HG02885 (cell line): ENCODE data around the gene COTL1.
"Not testable (repeated sequence)": the region's sequence is repeated elsewhere in the genome, so short reads cannot be mapped to it uniquely, and the experiment has no call there.

Experiments
- ATAC-seq: cut with Tn5 transposase; IDR thresholded peaks from one replicate; pipeline ENCODE4 v1.9.1; 2021; ENCODE audit warnings: mild to moderate bottlenecking; ENCODE audit not compliant: unreplicated experiment, poor library complexity

COTL1 gene

DNA sequence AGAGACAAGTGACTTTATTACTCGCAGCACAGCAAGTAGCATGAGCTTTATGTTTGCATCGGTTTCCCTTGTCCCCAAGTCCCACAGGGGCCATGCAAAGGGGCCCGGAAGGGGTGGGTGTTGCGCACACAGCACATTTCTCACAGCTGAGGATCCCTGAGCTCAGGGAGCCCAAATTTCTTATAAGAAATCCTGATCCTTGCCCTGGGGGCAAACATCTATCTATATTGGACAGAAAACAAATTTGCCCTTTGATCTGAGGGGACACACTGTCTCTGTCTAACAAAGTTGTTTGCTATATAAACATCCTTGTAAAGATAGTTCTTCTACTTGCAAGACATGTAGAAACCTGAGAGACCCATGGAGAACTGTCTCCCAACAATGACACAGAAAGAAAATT is 77.7 kb downstream of the COTL1 start:
- no peak for ATAC-seq

DNA sequence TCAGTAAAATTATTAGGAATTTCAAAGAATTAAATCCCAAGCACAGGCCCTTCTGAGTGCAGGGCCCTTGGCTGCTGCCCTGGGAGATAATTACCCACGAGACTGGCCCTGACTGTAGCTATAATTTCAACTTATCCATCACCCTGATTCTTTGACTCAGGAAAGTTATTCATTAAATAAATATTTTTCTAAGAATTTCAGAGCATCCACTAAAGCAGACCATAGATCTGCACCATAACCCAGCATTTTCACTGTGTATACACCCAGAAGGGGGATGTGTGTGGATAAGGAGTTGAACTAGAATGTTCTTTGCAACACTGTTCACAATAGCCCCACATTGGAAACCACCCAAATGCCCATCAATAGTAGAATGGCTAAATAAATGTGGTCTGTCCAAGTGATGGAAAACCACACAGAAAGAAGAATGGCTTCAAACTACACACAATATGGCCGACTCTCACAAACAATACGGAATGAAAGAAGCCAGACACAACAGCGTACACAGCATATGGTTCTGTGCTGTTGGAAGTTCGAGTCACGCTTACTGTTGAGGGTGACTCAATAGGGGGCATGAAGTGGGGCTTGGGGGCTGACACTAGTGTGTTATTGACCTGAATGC is 79.5 kb downstream of the COTL1 start:
- no peak for ATAC-seq

DNA sequence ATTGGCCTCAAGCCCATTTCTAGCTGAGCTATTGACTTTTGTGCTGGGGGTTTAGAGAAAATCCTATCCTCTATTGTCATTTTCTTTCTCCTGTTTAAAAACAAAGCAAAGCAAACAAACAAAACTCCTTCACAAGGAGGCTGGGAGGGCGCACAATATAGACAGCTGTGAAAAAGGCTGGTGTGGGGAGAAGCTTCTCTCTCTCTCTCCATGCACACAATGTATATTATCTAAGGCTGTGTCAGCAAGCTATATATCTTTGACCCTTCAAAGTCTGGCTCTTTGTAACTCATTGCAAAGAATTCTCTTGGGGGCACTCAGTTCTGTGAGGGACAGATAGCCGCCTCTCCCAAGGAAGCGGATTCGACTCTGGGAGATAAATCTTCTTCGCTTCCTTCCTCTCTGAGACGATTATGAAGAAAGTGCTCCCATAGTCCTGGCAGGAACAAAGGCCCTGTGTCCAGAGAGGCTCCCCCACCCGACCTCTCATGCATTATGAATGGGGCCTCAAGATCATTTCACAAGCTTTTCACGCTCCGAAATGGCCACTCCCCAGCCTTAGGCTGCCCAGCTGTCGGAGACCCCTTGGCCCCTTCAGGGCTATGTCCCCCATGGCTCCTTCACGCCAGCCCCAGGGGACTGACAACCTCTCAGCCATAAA is 80.3 kb downstream of the COTL1 start:
- ATAC-seq, result no peak

- no peak for ATAC-seq
Measured at GRCh38 chr16:84535851-84536250, 82.0 kb downstream of the COTL1 start.

- no peak for ATAC-seq
Measured at GRCh38 chr16:84535408-84535807, 82.5 kb downstream of the COTL1 start.

- no peak for ATAC-seq
Measured at GRCh38 chr16:84534815-84535214, 83.1 kb downstream of the COTL1 start.

DNA sequence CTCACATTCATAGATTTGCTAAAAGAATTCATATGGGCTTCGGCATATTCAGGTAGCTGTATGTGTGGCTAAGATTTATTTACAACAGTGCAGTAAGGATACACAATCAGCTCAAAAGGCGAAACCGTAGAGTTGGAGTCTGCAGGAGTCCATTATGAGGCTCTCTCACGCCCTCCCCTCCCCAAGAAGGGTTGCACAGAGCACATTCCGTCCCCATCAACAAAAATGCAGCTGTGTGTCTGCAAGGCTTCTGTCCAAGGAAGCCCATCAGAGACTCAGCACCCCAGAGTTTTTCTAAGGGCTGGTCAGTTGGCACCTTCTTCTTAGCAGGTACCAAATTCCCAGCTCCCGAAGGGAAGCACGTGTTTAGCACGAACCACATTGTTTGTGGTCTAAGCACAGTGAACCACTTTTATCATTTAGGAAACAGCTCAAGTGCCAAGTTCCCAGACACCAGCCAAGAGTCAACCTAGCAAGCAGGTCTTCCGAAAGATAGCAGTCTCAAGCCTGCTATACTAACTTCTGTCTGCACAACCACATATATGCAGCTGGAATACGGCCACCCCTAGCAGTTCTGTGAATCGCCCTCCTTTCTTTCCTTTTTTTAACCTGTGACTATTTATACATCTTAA is 84.9 kb downstream of the COTL1 start:
- no peak for ATAC-seq

- no peak for ATAC-seq
Measured at GRCh38 chr16:84532291-84532724, 85.6 kb downstream of the COTL1 start.

DNA sequence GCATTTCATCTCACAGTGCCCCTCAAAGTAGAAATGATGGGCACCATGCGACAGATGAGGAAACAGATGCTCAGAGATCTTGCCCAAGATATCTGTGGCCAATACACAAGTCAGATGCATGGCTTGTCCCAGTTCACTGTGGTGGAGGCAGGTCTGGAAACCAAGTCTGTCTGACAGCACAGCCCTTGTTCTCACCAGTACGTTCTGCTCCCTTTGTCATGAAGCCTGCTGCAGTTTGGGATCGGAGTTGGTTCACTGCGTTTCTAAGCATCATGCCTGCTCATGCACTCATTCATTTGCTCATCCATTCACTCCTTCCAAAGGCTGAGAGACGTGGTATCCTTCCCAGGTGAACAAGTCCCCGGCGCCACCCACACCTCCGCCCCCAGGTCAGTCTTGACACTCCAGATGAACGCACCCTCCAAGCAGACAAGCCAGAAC is 86.2 kb downstream of the COTL1 start:
- ATAC-seq, result no peak

DNA sequence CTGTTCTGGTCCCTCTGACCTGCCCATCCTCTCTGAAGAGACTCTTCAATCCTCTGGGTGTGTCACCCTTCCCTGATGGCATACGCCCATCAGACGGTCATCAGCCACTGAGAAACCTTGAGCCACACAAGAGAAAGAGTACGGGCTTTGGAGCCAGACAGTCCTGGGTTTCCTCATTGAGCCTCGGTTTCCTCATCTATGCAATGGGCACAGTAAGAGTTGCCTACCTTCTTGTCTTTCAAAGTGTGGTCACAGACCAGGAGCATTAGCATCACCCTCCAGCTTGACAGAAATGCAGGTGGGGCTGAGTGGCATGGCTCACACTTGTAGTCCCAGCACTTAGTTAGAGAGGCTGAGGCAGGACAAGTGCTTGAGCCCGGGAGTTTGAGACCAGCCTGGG is 87.3 kb downstream of the COTL1 start:
- no peak for ATAC-seq

GRCh38 chr16:84529607-84530006 is 88.3 kb downstream of the COTL1 start:
- ATAC-seq, result no peak

- ATAC-seq, result no peak
Measured at GRCh38 chr16:84528322-84528721, 89.6 kb downstream of the COTL1 start.

- no peak for ATAC-seq
Measured at GRCh38 chr16:84527532-84528269, 90.2 kb downstream of the COTL1 start.

GRCh38 chr16:84526794-84527531 is 90.9 kb downstream of the COTL1 start:
- ATAC-seq, result no peak

DNA sequence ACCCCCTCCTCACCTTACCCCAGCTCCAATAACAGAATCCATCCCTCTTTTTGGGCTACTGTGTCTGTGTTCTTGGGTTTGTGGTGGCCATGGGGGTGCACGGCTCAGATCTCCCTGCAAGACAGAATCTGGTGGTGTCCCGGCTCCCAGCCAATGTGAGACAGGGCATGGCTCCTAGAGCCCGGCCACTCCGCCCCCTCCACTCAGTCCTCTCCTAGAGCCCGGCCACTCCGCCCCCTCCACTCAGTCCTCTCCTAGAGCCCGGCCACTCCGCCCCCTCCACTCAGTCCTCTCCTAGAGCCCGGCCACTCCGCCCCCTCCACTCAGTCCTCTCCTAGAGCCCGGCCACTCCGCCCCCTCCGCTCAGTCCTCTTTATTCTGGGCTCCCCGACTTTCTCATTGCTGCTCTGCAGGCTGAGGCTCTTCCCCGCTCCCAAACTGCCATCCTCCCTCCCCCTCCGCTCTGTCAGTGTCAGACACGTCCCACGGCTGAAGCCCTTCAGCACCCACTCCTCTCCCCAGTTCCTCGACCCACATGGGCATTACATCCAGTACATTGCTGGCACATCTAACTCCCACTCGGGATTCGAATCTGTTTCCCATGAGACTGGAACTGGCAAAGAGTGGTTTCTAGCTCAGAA is 92.8 kb downstream of the COTL1 start:
- ATAC-seq, result not testable (repeated sequence)

GRCh38 chr16:84524346-84524920 is 93.4 kb downstream of the COTL1 start:
- no peak for ATAC-seq

- no peak for ATAC-seq
Measured at GRCh38 chr16:84521497-84521770, 96.4 kb downstream of the COTL1 start.

- ATAC-seq, result no peak
Measured at GRCh38 chr16:84520725-84521496, 97.0 kb downstream of the COTL1 start.

GRCh38 chr16:84519855-84520254 is 98.0 kb downstream of the COTL1 start:
- no peak for ATAC-seq
